K562 (cell line): ENCODE data around the gene SEC14L2. TPM values are rescaled to one million over a fixed set of nuclear protein-coding genes. Genes with fewer than 3 reads are reported as not detected.

Experiments
- ATAC-seq: fragments of 200-7000 bp; cut with Tn5 transposase; 3 replicates; pipeline ENCODE4 v1.9.1; 2020; ENCODE audit warnings: moderate library complexity
- BruUV-seq: library from RNA; stranded (reverse); fragments of 400-500 nt; replicated peaks from 2 replicates; lab custom pipeline; 2021; lab: Mats Ljungman, UMichigan
- CTCF ChIA-PET: fragments of 300-600 bp; formaldehyde crosslinking; extraction: SDS; loops from one replicate; lab custom pipeline; 2021; ENCODE audit warnings: low intra/inter-chr PET ratio; lab: Yijun Ruan, JAX
- POLR2A ChIA-PET: fragments of 300-600, 350-650 bp; sonication (Branson Sonifier 250); formaldehyde crosslinking; extraction: SDS; loops from one replicate; lab custom pipeline; 2021; ENCODE audit warnings: antibody characterized with exemption, inconsistent platforms; lab: Yijun Ruan, JAX
- DNase-seq, 4 experiments: peaks; one replicate each; pipeline versions ENCODE4 v3.0.0 to v3.0.0-alpha.2; 2011 to 2018; ENCODE audit warnings: low spot score in 3 of 4, mixed read lengths in 3 of 4; ENCODE audit errors: extremely low read depth in 1 of 4
- FAIRE-seq: peaks from 2 replicates; lab custom pipeline; 2011; peaks lifted over from hg19 to GRCh38; lab: Jason Lieb, UNC
- H2AFZ ChIP-seq: 2 replicates; pipeline ENCODE4 v1.6.0; 2011; ENCODE audit warnings: low read depth, low read length, control low read depth, inconsistent platforms
- H3K27ac ChIP-seq: fragments of 200-600 bp; 3 replicates; pipeline ENCODE4 v1.8.0; 2011; ENCODE audit warnings: low read depth, mild to moderate bottlenecking, control low read depth, inconsistent platforms, low read length, moderate library complexity, mixed read lengths; ENCODE audit errors: extremely low read depth
- H3K27me3 ChIP-seq, 2 experiments: fragments of 300-600 bp in 1 of 2; 2 replicates in 1 of 2; 3 replicates in 1 of 2; pipeline versions ENCODE4 v1.6.0 to v1.8.0; 2011; ENCODE audit warnings: inconsistent platforms in 2 of 2, low read length in 2 of 2, mild to moderate bottlenecking in 1 of 2, mixed read lengths in 1 of 2, moderate library complexity in 1 of 2; ENCODE audit not compliant: control insufficient read depth in 2 of 2, insufficient read depth in 2 of 2
- H3K36me3 ChIP-seq: fragments of 300-600 bp; 3 replicates; pipeline ENCODE4 v1.8.0; 2011; ENCODE audit warnings: mild to moderate bottlenecking, low read length, inconsistent platforms; ENCODE audit not compliant: control insufficient read depth, insufficient read depth
- H3K4me1 ChIP-seq, 2 experiments: fragments of 200-600 bp in 1 of 2; replicated peaks in 1 of 2; 2 replicates in 1 of 2; 3 replicates in 1 of 2; pipeline versions ENCODE4 v1.5.1 to v1.8.0; 2011; ENCODE audit warnings: inconsistent platforms in 2 of 2, low read length in 2 of 2, mild to moderate bottlenecking in 1 of 2, mixed read lengths in 1 of 2, moderate library complexity in 1 of 2; ENCODE audit not compliant: control insufficient read depth in 2 of 2, insufficient read depth in 2 of 2
- H3K4me2 ChIP-seq: 2 replicates; pipeline ENCODE4 v1.6.1; 2011; ENCODE audit warnings: low read length, control low read depth, inconsistent platforms, mixed read lengths; ENCODE audit not compliant: insufficient read depth
- H3K4me3 ChIP-seq: fragments of 200-600 bp; sonication (generic), shearing (Covaris generic); 2 replicates; pipeline ENCODE4 v1.5.1; 2016; ENCODE audit warnings: control low read depth, inconsistent platforms
- H3K79me2 ChIP-seq: fragments of 200-600 bp; 3 replicates; pipeline ENCODE4 v1.8.0; 2011; ENCODE audit warnings: low read length, inconsistent platforms; ENCODE audit not compliant: control insufficient read depth, insufficient read depth
- H3K9ac ChIP-seq, 2 experiments: 2 replicates each; pipeline versions ENCODE4 v1.6.0 to v1.6.1; 2011; ENCODE audit warnings: low read depth in 2 of 2, low read length in 2 of 2, control low read depth in 1 of 2, inconsistent platforms in 1 of 2, mild to moderate bottlenecking in 1 of 2, mixed read lengths in 1 of 2; ENCODE audit not compliant: insufficient read depth in 1 of 2
- H3K9me1 ChIP-seq: one replicate; pipeline ENCODE4 v1.6.0; 2011; ENCODE audit warnings: inconsistent platforms, mild to moderate bottlenecking, low read length, moderate library complexity; ENCODE audit not compliant: control insufficient read depth, insufficient read depth
- H3K9me3 ChIP-seq: replicated peaks from 2 replicates; pipeline ENCODE4 v1.5.1; 2011; ENCODE audit warnings: low read depth, low read length, inconsistent platforms; ENCODE audit not compliant: control insufficient read depth, insufficient read depth
- H4K20me1 ChIP-seq: replicated peaks from 2 replicates; pipeline ENCODE4 v1.6.1; 2011; ENCODE audit warnings: low read length, inconsistent platforms, mixed read lengths; ENCODE audit not compliant: control insufficient read depth, insufficient read depth
- EP400 ChIP-seq: fragments of 450-650 bp; IDR thresholded peaks from 2 replicates; pipeline ENCODE4 v1.6.1; 2017; ENCODE audit warnings: antibody characterized with exemption, mild to moderate bottlenecking, moderate library complexity
- FOXK1 ChIP-seq: sonication (generic); formaldehyde crosslinking; IDR thresholded peaks from 2 replicates; pipeline ENCODE4 v1.8.0; 2022; ENCODE audit warnings: missing genetic modification reagents, mild to moderate bottlenecking, borderline replicate concordance
- HDAC3 ChIP-seq: fragments of 450-650 bp; IDR thresholded peaks from 2 replicates; pipeline ENCODE4 v1.6.1; 2018; ENCODE audit warnings: borderline replicate concordance, mild to moderate bottlenecking, moderate library complexity; ENCODE audit not compliant: partially characterized antibody
- MEF2D ChIP-seq: conservative IDR thresholded peaks from 2 replicates; pipeline ENCODE4 v1.6.1; 2016; ENCODE audit warnings: low read depth, missing genetic modification characterization, missing compliant biosample characterization
- NFXL1 ChIP-seq: fragments of 450-650 bp; formaldehyde crosslinking; IDR thresholded peaks from 2 replicates; pipeline ENCODE4 v1.4.0; 2021; ENCODE audit warnings: mild to moderate bottlenecking
- POLR3G ChIP-seq: IDR thresholded peaks from 2 replicates; pipeline ENCODE4 v1.6.1; 2011; ENCODE audit not compliant: insufficient read length, insufficient replicate concordance; ENCODE audit errors: extremely low read depth
- SIN3B ChIP-seq: fragments of 450-650 bp; IDR thresholded peaks from 2 replicates; pipeline ENCODE4 v1.6.1; 2017; ENCODE audit warnings: low read depth, mild to moderate bottlenecking, moderate library complexity
- SMARCA4 ChIP-seq: fragments of 450-650 bp; IDR thresholded peaks from 2 replicates; pipeline ENCODE4 v1.6.1; 2016
- THRAP3 ChIP-seq: fragments of 450-650 bp; IDR thresholded peaks from 2 replicates; pipeline ENCODE4 v1.6.1; 2016; ENCODE audit warnings: mild to moderate bottlenecking, inconsistent platforms, borderline replicate concordance
- U2AF1 ChIP-seq: fragments of 200-400 bp; formaldehyde crosslinking; optimal IDR thresholded peaks from 2 replicates; pipeline ENCODE3; 2017; ENCODE audit warnings: mild to moderate bottlenecking, low read depth, low read length, moderate library complexity
- ZBTB11 ChIP-seq, 3 experiments: fragments of 200-800 bp in 1 of 3; fragments of 250-450 bp in 1 of 3; fragments of 450-650 bp in 1 of 3; sonication (Bioruptor Pico) in 1 of 3; sonication (Bioruptor generic) in 1 of 3; formaldehyde crosslinking in 1 of 3; IDR thresholded peaks; 2 replicates each; pipeline versions ENCODE4 v1.6.1 to v1.8.0; 2016 to 2022; ENCODE audit warnings: mild to moderate bottlenecking in 2 of 3, missing genetic modification characterization in 2 of 3, missing compliant biosample characterization in 1 of 3, moderate library complexity in 1 of 3
- ZC3H4 ChIP-seq: sonication (generic); formaldehyde crosslinking; IDR thresholded peaks from 2 replicates; pipeline ENCODE4 v1.9.0; 2021; ENCODE audit warnings: missing genetic modification reagents, borderline replicate concordance
- ZNF316 ChIP-seq: fragments of 450-650 bp; IDR thresholded peaks from 2 replicates; pipeline ENCODE4 v1.6.1; 2016
- ZNF395 ChIP-seq: fragments of 200-800 bp; sonication (Bioruptor generic); IDR thresholded peaks from 2 replicates; pipeline ENCODE4 v1.6.1; 2017; ENCODE audit warnings: missing genetic modification characterization, missing compliant biosample characterization
- ZNF655 ChIP-seq: fragments of 250-450 bp; sonication (Bioruptor Pico); IDR thresholded peaks from 2 replicates; pipeline ENCODE4 v1.5.0; 2021
- WGBS: fragments of 100-300 bp; shearing (Covaris generic); methylation state at CpG from one replicate; pipeline ENCODE4 v1.1.6; 2016; ENCODE audit warnings: low coverage, mixed read lengths; ENCODE audit not compliant: insufficient coverage; ENCODE audit errors: missing lambda C conversion rate; 5-methylcytosine and 5-hydroxymethylcytosine counted together
- in situ Hi-C: fragments of 300-500 bp; cut with MboI; formaldehyde crosslinking; loops from 4 replicates; pipeline ENCODE4 v1.15.0; 2018; ENCODE audit warnings: inconsistent platforms, mixed read lengths
- intact Hi-C: fragments of 100-400 bp; cut with micrococcal nuclease; formaldehyde crosslinking; loops from 2 replicates; pipeline ENCODE4 v1.14.2; 2022
- polyA plus RNA-seq, 8 experiments: library from polyadenylated mRNA; depleted of rRNA in 4 of 8; stranded (reverse) in 5 of 8; unstranded in 3 of 8; fragments of >200 nt; fragmentation: Nextera tagmentation in 2 of 8; fragmentation: Illumina TruSeq in 1 of 8; extraction: Ambion mirVana in 2 of 8; extraction: Trizol in 1 of 8; gene quantifications; 2 replicates each; pipeline versions ENCODE4 v1.2.1 to v1.2.3, GENCODE V29; 2011 to 2014; ENCODE audit warnings: inconsistent platforms in 1 of 8, missing spikeins in 1 of 8
- total RNA-seq, 7 experiments: library from RNA; depleted of rRNA in 6 of 7; stranded (reverse); fragments of >200 nt in 6 of 7; fragmentation: Illumina TruSeq in 2 of 7; extraction: Trizol in 2 of 7; gene quantifications; 2 replicates each; pipeline versions ENCODE4 v1.2.1 to v1.2.3, GENCODE V29; 2011 to 2021; ENCODE audit warnings: low replicate concordance in 1 of 7

SEC14L2 gene
- total and polyA plus RNA-seq, 9 of the 15 experiments (the other 6 are each of a cell fraction or from before 2014, with no cell fraction given), result 0.03 to 0.17 (median 0.10) TPM

- TF ChIP-seq ZBTB11 (CRISPR knock-in tag; IDR thresholded peaks at IDR 0.05) (no peak), POLR3G (no peak)
Observed at GRCh38 chr22:30348404-30348803, 48.4 kb upstream of the SEC14L2 start (continued).

GRCh38 chr22:30348809-30349208 is 48.0 kb upstream of the SEC14L2 start:
- peaks cover 49% of the 10 kb centered on the region for H3K79me2 ChIP-seq
- TF ChIP-seq MEF2D (tag) (no peak), SIN3B (no peak), FOXK1 (CRISPR knock-in tag) (no peak), EP400 (no peak), ZNF316 (no peak), U2AF1 (no peak), SMARCA4 (no peak), ZC3H4 (CRISPR knock-in tag) (no peak), HDAC3 (no peak), THRAP3 (no peak), NFXL1 (no peak), ZNF395 (CRISPR knock-in tag) (no peak), ZNF655 (CRISPR knock-in tag) (no peak)

More at GRCh38 chr22:30348809-30349208, 48.0 kb upstream of the SEC14L2 start:
- no TSS peak for BruUV-seq
- Histone ChIP-seq H4K20me1 (no peaks in the 10 kb centered on the region; the same call in 1 of the 2 replicates), H3K9me3 (no peaks in the 10 kb centered on the region), H3K4me1 (no peaks in the 10 kb centered on the region; a peak in 1 of 5 replicates), H2AFZ (no peak overlapping the region), H3K9ac (no peak overlapping the region), H3K36me3 (peaks cover 89% of the 10 kb centered on the region), H3K27ac (no peak overlapping the region), H3K27me3 (no peaks in the 10 kb centered on the region), H3K9me1 (no peaks in the 10 kb centered on the region), H3K4me3 (no peak overlapping the region), H3K4me2 (no peak overlapping the region)
- intact Hi-C loops, result no loop called here
- in situ Hi-C loops, result no loop called here
- WGBS, result 92% methylated on average over 4 of the region's 4 CpGs
- no peak for FAIRE-seq
- ChIA-PET CTCF (no interaction called here), POLR2A (no interaction called here)
- no peak for DNase-seq
- no peak for ATAC-seq
